AG20443 (cell line): ENCODE data around the gene NMRK2.
"Not testable (repeated sequence)": the region's sequence is repeated elsewhere in the genome, so short reads cannot be mapped to it uniquely, and the experiment has no call there.

Source experiments
- DNase-seq: peaks from one replicate; pipeline ENCODE4 v3.0.0; 2012; ENCODE audit warnings: low spot score, mixed read lengths

NMRK2 gene

DNA sequence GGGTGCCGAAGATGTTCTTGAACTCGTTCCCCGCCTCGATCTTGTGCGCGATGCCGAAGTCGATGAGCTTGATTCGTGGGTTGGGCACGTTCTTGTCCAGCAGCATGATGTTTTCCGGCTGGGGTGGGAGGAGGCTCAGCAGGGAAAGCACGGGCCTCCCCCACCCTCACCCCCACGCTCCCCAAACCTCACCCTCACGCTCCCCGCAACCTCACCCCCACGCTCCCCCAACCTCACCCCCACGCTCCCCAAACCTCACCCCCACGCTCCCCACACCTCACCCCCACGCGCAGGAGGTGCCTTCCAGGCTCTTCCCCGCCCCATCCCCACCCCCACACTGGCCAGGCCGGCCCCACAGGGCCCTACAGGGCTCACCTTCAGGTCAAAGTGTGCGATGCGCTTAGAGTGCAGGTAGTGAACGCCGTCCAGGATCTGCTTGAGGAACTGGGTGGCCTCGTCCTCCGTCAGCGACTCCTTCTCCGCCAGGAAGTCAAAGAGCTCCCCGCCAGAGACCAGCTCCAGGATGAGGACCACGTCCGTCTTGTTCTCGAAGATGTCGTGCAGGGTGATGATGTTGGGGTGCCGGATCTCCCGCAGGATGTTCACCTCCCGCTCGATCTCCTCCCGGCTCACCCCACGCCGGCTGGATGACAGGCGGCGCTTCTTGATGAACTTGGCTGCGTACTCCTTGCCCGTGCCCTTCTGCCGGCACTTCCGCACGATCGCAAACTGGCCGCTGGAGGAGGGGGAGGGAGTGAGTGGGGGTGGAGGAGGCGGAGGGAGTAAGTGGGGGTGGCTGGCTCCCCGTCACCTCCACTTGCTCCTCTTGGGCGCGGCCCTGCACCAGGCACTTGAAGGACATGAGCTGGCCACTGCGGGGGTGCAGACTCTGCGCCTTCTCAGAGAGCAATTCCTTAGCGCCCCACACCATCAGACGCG, 31.7 kb downstream of the NMRK2 start:
- DNase-seq: no peak

DNA sequence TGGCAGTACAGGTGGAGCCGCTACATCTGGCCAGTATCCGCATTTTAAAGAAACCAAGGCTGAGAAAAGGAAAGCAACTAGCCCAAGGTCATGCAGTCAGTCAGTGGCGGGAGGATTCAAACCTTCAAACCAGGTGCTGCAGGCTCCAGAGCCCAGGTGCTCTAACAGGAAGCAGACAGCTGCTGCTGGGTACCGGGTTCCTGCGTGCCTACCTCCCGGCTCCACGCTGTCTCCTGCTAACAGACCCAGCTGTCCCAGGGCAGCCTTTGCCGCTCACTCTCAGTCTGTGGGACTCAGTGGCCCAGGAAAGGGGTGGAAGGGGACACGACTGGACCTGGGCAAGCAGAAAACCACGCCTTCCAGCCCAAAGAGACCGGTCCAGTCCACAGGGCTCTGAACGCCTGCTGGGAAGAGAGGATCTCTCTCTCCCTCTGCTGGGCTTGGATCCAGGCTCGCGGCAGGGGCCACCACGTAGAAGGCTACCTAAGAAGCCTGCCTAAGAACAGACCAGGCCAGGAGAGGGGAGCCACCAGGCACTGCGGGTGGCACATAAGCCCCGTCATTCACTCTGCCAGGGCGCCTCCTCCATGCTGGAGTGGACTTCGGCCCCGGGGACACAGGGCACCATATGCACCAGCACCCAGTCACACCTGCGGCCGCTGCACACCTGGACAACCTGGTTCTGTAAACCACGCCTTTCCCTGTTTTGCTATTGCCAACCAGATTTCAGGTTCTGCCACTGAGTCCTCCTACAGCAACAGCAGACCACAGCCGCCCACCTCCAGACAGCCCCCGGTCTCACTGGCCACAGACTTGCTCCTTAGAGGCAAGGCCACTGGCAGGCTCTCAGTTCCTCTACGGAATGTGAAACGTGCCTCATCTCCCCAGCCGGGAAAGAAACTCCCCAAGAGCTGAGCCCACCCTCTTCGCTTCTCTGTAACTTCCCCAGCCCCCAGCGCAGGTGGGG, 33.5 kb downstream of the NMRK2 start:
- DNase-seq: no peak

DNA sequence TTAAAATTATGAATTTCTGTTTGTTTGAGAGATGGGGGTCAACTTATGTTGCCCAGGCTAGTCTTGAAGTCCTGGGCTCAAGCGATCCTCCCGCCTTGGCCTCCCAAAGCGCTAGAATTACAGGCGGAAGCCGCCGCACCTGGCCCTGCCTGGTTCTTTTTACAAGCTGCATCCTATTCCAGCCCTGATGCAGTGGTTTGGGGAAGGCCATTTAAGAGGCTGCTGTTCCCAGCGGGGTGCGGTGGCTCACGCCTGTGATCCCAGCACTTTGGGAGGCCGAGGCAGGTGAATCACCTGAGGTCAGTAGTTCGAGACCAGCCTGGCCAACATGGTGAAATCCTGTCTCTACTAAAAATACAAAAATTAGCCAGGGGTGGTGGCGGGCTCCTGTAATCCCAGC, 35.1 kb downstream of the NMRK2 start:
- not testable (repeated sequence) for DNase-seq

DNA sequence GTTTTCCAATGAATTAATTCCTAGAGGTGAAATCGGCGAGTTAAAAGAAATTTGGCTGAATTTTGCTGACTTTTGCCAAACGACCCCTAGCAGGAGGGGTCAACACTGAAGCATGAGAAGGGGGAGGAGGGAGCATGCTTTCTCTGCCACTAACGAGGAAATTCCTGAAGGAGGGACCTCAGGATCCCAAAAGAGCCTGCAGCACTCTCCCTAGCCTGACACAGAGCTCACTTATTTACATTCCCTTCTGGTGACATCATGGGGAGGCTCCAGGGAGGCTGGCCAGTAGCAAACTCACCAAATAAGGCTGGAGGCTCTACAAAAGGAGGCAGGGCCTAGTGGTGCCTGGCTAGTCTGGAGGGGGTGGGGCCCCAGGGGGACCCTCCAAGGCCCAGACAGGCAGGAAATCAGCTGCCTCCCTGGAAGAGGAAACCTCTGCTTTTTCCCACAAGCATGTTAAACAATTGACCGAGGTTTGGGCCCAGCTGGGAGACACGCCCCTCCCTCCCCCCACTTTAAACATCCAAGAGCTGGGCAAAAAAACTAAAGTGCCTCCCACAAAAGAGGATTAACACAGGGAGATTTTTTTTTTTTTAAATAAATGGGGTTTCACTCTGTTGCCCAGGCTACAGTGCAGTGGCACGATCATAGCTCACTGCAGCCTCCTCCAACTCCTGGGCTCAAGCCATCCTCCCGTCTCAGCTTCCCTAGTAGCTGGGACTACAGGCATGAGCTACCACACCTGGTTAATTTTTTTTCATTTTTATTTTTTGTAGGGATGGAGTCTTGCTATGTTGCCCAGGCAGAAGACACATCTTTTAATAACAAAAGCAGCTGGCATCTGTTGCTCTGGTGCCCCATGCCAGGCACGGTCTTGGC, 35.9 kb downstream of the NMRK2 start:
- DNase-seq: peak; percentile 93

DNA sequence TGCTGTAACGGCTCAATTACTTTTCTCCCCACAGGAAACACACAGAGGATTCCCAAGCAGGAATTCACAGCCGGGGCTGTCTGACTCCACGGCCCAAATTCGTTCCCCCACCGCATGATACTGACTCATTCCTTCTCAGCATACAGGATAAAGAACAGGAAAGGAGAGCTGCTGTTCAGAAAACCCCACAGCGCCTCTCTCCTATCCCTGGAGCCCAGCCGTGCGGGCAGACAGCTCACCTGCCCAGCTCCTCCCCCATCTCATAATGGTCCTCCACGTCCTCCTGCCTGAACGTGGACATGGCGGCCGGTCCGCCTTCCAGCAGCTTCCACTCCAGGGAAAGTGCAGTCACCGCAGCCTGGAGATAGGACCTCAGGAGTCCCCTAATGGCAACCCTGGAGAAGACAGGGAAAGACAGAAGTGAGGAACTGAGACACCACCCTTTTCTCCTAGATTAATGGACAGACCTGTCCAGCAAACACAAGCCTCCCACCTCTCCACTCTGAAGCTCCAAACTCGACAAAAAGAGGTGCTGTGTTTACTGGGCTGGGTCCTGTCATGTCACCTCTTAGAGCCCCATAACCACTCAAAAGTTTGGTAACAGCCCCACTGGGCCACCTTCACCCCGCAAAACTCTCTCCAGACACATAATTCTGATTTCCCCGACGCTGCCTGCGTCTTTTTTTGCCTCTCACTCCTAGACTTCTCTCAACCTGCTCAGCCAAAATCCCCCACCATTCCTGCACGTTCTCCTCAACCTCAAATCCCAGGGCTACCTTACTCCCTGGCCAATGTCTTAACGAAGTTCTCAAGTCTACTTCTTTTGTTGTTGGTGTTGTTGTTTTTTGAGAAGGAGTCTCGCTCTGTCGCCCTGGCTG, 36.8 kb downstream of the NMRK2 start:
- peak; percentile 50 for DNase-seq

DNA sequence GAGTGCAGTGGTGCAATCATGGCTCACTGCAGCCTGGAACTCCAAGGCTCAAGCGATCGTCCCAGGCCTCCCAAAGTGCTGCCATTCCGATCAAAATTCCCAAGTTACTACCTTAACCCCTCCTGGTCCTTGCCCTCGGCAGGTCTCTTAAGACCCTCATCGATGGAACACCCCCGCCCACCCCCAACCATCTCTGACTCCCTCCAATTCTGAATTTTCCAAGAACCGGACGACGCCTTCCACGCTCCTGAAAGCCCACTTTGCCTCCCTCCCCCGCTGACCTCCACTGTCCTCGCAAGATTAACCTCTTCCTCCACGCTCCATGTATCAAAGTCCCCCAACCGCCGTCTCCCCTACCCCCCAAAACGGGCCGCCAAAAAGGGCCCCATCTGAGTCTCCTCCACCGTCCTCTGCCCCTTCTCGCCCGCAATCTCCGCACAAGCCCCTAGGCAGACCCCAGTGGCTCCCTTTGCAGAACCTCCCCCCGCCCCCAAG, 37.5 kb downstream of the NMRK2 start:
- no peak for DNase-seq

DNA sequence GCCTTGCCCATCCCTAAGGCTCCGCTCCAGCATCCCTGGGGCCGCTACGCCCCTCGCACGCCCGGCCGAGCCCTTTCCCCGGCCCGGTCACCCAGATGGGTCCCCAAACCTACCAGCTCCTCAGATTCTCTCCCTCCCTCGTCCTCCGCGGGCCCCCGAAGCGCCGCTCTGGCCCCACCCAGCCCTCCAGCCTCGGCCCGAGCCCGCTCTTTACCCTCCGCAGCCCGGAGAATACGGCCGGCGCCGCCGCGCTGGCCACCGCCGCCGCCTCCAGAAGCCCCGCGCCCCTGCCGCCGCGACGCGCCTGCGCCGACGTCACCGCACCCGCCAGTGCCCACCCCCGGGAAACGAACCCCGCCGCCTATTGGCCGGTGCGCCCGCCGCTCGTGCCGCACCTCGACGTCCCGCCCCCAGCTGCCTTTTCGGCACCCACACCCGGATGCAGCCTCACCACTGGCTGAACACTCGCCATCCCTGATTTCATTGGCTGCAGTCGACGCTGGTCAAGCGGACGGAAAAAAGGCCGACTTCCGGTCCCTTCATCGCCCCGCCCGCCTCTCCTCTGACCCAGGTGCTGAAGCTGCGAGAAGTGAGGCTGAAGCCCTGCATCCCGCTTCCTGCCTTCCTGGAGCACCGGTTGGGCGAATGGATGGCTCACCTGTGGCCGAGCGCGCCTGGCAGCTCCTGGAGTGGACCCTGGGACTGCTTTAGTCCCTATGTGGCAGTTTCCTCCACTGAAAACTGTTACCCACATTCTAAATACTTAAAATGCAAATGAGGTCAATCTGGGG, 38.1 kb downstream of the NMRK2 start, which contains the start of gene DAPK3:
TSS of gene DAPK3 (minus strand) at position 292 of the 791 bp plus-strand sequence. CDS start 1,364 bp downstream, outside the sequence.
- peak; percentile 95 for DNase-seq

DNA sequence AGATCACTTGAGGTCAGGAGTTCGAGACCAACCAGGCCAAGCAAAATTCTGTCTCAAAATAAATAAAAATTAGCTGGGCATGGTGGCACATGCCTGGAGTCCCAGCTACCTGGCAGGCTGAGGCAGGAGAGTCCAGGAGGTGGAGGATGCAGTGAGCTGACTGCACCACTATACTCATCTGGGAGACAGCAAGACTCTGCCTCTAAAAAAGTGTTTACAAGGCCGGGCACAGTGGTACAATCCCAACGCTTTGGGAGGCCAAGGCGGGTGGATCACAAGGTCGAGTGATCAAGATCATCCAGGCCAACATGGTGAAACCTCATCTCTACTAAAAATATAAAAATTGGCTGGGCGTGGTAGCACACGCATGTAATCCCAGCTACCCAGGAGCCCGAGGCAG, 42.3 kb downstream of the NMRK2 start:
- no peak for DNase-seq

DNA sequence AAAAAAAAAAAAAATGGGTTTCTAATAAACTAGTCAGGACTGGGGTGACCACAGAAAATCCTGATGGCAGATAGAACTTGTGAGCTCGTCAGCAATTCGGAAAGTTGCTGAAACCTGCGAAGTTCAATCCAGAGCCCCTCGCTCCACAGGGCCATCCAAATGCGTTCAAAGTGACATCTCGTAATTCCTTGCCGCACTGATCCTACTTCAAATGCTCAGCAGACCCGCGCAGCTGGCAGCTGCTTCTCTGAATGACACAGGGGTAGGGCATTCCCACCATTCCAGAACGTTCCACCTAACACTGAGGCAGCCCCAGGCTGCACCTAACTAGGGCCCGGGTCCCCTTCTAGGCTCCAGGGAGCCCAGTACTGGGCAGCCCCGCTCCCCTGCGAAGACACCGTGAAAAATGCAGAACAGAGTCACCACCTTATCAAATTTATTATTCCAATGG, 42.8 kb downstream of the NMRK2 start:
- DNase-seq: no peak

DNA sequence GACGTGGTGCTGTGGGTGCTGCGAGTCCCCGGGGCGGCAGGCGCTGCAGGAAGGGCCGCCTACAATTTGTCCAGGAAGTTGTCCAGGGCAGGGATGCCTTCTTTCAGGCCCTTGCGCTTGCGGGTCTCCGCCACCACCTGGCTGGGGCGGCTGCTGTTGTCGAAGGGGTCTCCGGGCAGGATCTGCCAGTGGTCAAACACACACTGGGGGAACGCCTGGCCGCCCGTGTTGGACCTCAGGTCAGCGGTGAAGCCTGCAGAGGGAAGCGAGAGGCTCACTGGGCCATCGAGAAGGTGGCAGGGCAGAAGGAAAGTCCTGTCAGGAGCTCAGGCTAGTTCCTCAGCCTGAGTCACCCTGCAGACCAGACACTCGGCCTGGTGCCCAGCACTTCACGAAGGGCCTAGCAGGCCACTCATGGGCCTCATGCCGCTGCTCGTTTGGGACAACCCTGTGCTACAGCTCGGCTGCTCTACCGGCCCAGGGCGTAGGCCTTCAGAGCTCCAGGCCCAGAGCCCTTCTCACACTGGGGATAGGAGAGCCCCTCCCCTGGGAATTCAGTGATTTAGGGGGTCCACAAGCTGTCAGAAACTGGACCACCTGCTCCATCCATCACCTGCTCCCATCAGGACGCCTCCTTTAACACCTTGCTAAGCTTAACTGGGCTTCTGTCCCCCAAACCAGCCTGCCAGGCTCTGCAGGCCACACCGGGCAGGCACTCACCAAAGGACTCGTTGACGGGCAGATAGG, 43.8 kb downstream of the NMRK2 start:
- peak; percentile 43 for DNase-seq

DNA sequence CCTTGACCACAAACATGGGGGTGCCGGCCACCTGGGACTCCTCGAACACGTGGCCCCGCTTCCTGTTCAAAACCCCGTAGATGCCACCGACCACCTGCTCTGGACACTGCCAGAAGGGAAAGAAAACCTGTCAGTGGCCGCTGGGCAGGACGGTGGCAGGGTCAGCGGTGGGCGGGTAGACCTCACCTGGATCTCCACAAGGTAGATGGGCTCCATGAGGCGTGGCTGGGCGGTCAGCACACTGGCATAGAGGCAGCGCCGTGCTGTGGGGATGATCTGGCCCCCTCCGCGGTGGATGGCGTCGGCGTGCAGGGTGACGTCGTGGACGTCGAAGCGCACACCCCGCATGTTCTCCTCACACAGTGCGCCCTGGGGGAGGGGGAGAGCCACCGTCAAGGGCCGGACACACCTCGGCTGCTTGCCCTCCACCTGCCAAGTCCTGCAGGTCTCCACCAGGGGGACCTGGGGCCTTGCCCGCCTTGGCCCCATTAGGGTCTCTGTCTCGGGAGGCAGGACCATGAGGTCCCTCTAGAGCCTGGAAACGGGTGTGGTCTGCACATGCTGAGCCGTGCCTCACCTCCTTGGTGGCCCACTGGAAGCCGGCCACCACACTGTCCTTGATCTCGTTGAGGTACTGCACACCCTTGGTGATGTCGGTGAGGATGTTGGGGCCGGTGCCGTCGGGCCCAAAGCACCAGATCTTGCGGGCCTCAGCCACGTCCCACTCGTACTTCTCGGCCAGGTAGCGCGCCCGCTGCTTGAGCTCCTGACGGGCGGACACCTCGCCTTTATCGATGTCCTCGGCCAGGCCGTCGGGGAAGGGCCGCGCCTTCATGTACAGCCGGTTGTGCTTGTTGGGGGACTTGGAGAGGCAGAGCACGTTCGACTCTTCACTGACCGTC, 44.6 kb downstream of the NMRK2 start:
- DNase-seq: no peak

DNA sequence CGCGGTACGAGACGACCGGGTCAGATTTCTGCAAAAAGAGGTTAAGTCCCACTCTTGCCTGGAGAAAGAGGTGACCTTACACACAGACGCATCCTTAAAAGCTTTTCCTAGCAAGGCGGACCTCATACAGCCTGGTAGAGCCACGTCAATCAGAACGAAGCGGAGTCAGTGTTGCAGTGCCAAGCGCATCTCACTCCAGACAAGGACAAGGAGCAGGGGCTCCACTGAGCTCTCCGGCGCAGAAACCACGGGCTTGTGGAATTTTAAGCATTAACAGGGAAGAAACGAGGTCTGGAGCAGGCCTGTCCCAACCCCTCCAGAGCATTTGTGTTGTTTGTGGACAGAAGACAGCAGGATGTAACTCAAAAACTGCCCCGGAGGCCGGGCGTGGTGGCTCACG, 45.3 kb downstream of the NMRK2 start:
- no peak for DNase-seq

DNA sequence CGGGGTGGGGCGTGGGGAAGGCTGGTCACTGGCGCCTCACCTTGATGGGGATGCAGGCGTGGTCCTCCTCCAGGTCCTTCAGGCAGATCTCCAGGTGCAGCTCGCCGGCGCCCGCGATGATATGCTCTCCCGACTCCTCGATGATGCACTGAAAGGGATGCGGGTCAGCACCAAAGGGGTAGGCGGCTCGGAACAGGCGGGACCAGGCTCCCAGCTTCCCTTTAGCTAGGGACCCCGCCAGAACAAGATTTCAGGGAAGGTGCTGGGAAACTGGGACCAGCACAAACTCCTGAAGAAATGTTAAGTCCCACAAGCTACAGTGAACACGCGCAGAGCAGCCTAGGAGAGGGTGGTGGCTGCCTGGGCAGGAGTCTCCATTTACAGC, 46.4 kb downstream of the NMRK2 start:
- no peak for DNase-seq

DNA sequence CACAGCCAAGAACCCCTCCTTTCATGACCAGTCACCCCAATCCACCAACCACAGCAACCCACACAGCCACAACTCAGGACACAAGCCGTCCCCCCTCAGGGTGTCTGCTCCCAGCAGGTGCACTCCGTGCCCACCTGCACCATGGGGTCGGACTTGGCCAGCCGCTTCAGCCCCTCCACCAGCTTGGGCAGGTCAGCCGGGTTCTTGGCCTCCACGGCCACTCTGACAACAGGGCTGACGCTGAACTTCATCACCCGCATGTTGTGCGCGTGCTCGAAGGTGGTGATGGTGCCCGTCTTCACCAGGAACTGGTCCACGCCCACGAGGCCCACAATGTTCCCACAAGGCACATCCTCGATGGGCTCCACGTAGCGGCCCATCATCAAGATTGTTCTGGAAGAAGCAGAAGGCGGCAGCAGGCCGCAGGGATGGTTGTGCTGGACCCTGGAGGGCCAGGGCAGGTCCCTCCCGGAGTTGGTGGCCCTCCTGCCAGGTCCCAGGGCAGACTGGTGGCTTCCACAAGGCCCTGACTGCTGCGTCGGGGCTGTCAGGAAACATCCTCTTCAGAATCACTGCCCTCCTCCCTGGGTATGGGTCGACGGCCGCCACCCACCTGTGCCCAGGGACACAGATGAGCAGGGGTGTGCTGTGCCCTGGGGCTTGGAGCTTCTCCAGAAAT, 46.9 kb downstream of the NMRK2 start:
- DNase-seq: peak; percentile 3

DNA sequence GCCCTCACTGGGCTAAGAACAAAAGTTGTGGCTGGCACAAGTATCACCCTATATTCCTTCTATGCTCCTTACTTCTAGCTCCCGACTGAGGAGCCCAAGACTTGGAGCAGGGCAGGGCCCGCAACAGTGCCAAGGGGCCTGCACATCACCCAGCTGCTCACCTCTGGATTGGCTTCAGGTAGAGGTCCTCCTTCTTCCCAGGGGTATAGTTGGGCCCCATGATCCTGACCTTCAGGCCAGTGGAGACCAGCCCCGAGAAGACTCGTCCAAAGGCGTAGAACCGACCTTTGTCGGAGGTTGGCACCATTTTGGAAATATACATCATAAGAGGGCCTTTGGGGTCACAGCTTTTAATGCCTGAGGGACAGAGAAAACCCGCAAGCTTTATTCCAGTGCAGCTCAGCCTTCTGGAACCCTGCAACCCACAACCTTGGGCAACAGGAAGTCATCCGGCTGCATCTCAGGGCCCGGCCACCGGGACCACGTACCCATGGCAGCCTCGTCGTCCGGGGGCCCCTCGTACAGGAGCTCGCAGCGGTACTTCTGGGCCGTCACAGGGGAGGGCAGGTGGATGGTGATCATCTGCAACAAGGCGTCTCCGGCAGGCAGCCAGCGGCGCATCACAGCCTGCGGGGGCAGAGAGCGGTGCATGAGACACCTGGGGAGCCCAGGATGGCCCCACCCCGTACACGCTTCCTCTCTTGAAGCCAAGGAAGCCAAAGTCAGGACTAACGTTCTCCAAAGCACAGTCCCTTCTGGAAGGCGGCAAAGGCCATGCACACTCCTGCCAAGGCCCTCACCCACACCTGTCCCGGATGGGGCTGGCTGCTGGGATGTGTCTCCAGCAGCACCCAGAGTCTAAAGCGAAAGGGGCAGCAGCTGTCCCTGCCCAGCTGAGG, 47.7 kb downstream of the NMRK2 start:
- peak; percentile 3 for DNase-seq

DNA sequence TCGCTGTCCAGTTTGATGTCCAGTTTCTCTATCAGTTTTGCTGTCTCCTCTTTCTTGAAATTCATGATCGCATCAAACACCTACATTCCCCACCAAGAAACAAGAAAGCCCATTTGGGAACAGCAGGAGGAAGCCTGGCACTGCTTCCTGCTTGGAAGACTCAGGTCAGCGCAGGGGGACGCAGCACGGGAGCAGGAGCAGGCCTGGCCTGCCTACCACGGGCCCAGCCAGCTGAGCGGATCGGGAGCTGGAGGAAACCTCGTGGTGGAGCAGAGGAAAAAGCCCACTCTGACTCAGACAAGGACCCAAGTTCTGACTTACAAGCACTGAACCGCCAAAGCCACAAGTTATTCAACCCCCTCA, 48.5 kb downstream of the NMRK2 start:
- no peak for DNase-seq
